ENCODE data around the gene ARFIP2.

- TF ChIP-seq CTCF (IDR thresholded peaks at IDR 0.05; ENCODE audit: low read length) (no peak), EZH2 (optimal IDR thresholded peaks at IDR 0.05; ENCODE audit: low read depth, low read length) (no peak), EZH2phosphoT487 (IDR thresholded peaks at IDR 0.05; ENCODE audit: low read length) (no peak)
Measured at GRCh38 chr11:6476571-6476970, 4.6 kb downstream of the ARFIP2 start.

Measured in MM.1S (cell line).